OCI-LY7 (cell line): ENCODE data around the gene RCAN3. TPM values are rescaled to one million over a fixed set of nuclear protein-coding genes. Genes with fewer than 3 reads are reported as not detected.

Experiments
- BruUV-seq: library from RNA; stranded (reverse); fragments of 400-500 nt; replicated peaks from 2 replicates; lab custom pipeline; 2021; lab: Mats Ljungman, UMichigan
- CTCF ChIA-PET: fragments of 300-600 bp; sonication (Branson Sonifier 250); formaldehyde crosslinking; loops from one replicate; lab custom pipeline; 2022; ENCODE audit warnings: antibody characterized with exemption; ENCODE audit not compliant: unreplicated experiment; lab: Charles Lee
- POLR2A ChIA-PET: fragments of 300-600 bp; sonication (Branson Sonifier 250); formaldehyde crosslinking; loops from one replicate; lab custom pipeline; 2022; ENCODE audit warnings: antibody characterized with exemption; lab: Charles Lee
- DNase-seq: peaks from one replicate; pipeline ENCODE4 v3.0.0-alpha.2; 2015; ENCODE audit warnings: low spot score
- H2AFZ ChIP-seq: fragments of 200-600 bp; sonication (generic), shearing (Covaris generic); 2 replicates; pipeline ENCODE4 v1.6.1; 2014; ENCODE audit warnings: mild to moderate bottlenecking, antibody characterized with exemption, low read length, moderate library complexity
- H3K27ac ChIP-seq: fragments of 200-600 bp; sonication (generic); 2 replicates; pipeline ENCODE4 v1.5.1; 2014; ENCODE audit warnings: mixed run types, low read depth, mild to moderate bottlenecking, moderate library complexity, low read length, inconsistent platforms; ENCODE audit not compliant: poor library complexity, severe bottlenecking
- H3K36me3 ChIP-seq: fragments of 200-600 bp; sonication (generic); 2 replicates; pipeline ENCODE4 v1.6.1; 2014; ENCODE audit warnings: mild to moderate bottlenecking, antibody characterized with exemption, low read length, moderate library complexity, mixed read lengths; ENCODE audit not compliant: insufficient read depth
- H3K4me1 ChIP-seq: fragments of 200-600 bp; sonication (generic); 2 replicates; pipeline ENCODE4 v1.5.1; 2014; ENCODE audit warnings: mild to moderate bottlenecking, low read length; ENCODE audit not compliant: insufficient read depth, poor library complexity, severe bottlenecking
- H3K4me2 ChIP-seq: fragments of 200-600 bp; sonication (generic); 2 replicates; pipeline ENCODE4 v1.6.1; 2014; ENCODE audit warnings: mild to moderate bottlenecking, low read length
- H3K4me3 ChIP-seq: fragments of 200-600 bp; sonication (generic); 2 replicates; pipeline ENCODE4 v1.5.1; 2014; ENCODE audit warnings: mild to moderate bottlenecking, low read depth, low read length; ENCODE audit not compliant: poor library complexity, severe bottlenecking
- H3K79me2 ChIP-seq: fragments of 200-600 bp; sonication (generic); 2 replicates; pipeline ENCODE4 v1.6.1; 2016; ENCODE audit warnings: low read depth, mild to moderate bottlenecking, low read length, moderate library complexity, mixed read lengths; ENCODE audit not compliant: insufficient read depth
- H3K9me2 ChIP-seq: fragments of 200-600 bp; sonication (generic); 2 replicates; pipeline ENCODE4 v1.6.1; 2016; ENCODE audit warnings: mild to moderate bottlenecking, low read length, mixed read lengths; ENCODE audit not compliant: insufficient read depth
- H3K9me3 ChIP-seq: fragments of 200-600 bp; sonication (generic); 2 replicates; pipeline ENCODE4 v1.6.1; 2014; ENCODE audit warnings: mild to moderate bottlenecking, mixed run types, low read length, mixed read lengths
- H4K20me1 ChIP-seq: fragments of 200-600 bp; sonication (generic); 2 replicates; pipeline ENCODE4 v1.6.1; 2014; ENCODE audit warnings: mild to moderate bottlenecking, antibody characterized with exemption, low read length, moderate library complexity, mixed read lengths; ENCODE audit not compliant: insufficient read depth
- EZH2phosphoT487 ChIP-seq: fragments of 200-600 bp; sonication (generic); IDR thresholded peaks from 2 replicates; pipeline ENCODE4 v1.6.1; 2018; ENCODE audit warnings: low read depth, borderline replicate concordance, mild to moderate bottlenecking, mixed run types, antibody characterized with exemption, low read length, moderate library complexity, mixed read lengths
- intact Hi-C: fragments of 100-400 bp; cut with micrococcal nuclease; formaldehyde crosslinking; loops from one replicate; pipeline ENCODE4 v1.10.0; 2022; ENCODE audit not compliant: unreplicated experiment
- total RNA-seq, 2 experiments: library from RNA; depleted of rRNA in 1 of 2; stranded (reverse); fragments of >200 nt in 1 of 2; shearing (Covaris generic) in 1 of 2; gene quantifications; 2 replicates each; pipeline ENCODE4 v1.2.3, GENCODE V29; 2014 to 2022
- TF ChIP-seq, protein P1 (sequence below): fragments of 200-600 bp; sonication (generic); conservative IDR thresholded peaks from 2 replicates; pipeline ENCODE4 v1.5.1; 2014; ENCODE audit warnings: mild to moderate bottlenecking, antibody characterized with exemption, low read length, moderate library complexity, mixed read lengths

RCAN3 gene
- total RNA-seq, 2 experiments from 2014 or later, result 13.0 to 47.8 TPM

DNA sequence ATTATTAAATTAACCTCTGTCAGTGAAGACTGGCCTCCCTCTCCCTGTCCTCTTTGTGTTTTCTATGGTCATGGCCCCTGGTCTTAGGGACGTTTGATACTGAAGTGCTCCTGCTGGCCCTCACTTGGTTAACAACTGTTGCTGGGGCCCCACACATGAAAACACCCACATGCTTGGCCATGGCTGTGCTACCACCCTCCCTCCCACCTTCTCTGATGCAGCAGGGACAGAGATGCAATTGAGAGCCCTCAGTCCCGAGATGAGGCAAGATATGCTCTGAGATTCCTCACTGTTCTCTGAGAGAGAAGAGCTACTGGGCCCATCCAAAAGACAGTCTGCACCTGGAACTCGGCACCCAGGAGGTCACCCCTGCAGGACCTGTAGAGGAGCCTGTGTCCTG, 86.6 kb downstream of the RCAN3 start:
- no TSS peak for BruUV-seq
- no peak overlapping the region for H2AFZ ChIP-seq
- no peak for DNase-seq
- no peaks in the 10 kb centered on the region for H3K9me3 ChIP-seq
- H3K36me3 ChIP-seq, result no peaks in the 10 kb centered on the region
- ChIA-PET CTCF (interaction anchor here (0.5 kb wide), 1 partner anchor 429 kb away, joined by 4 read pairs; no protein-coding TSS in a partner anchor), POLR2A (interaction anchor here (1.0 kb wide), 1 partner anchor 24 kb away, joined by 5 read pairs; no protein-coding TSS in a partner anchor)
- no peaks in the 10 kb centered on the region for H3K9me2 ChIP-seq
- H4K20me1 ChIP-seq, result no peaks in the 10 kb centered on the region
- intact Hi-C loops, result loop anchor here (5.0 kb wide), 1 partner anchor 87 kb away; the partner anchor contains the start of gene RCAN3
- H3K4me1 ChIP-seq, result peaks cover 7% of the 10 kb centered on the region
- TF ChIP-seq, protein P1, sequence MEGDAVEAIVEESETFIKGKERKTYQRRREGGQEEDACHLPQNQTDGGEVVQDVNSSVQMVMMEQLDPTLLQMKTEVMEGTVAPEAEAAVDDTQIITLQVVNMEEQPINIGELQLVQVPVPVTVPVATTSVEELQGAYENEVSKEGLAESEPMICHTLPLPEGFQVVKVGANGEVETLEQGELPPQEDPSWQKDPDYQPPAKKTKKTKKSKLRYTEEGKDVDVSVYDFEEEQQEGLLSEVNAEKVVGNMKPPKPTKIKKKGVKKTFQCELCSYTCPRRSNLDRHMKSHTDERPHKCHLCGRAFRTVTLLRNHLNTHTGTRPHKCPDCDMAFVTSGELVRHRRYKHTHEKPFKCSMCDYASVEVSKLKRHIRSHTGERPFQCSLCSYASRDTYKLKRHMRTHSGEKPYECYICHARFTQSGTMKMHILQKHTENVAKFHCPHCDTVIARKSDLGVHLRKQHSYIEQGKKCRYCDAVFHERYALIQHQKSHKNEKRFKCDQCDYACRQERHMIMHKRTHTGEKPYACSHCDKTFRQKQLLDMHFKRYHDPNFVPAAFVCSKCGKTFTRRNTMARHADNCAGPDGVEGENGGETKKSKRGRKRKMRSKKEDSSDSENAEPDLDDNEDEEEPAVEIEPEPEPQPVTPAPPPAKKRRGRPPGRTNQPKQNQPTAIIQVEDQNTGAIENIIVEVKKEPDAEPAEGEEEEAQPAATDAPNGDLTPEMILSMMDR, result no peak
- TF ChIP-seq EZH2phosphoT487, result no peak
- H3K27ac ChIP-seq, result no peak overlapping the region
- H3K4me3 ChIP-seq, result no peak overlapping the region
- H3K4me2 ChIP-seq, result no peak overlapping the region
- no peaks in the 10 kb centered on the region for H3K79me2 ChIP-seq

Other genes with a start within 250 kb of the RCAN3 start
- 0.09 TPM in 1 of 2 replicates, not detected in the other for gene GRHL3, start 183.5 kb upstream of the RCAN3 start, total RNA-seq (2014; rRNA removed; shearing (Covaris generic))
- 0.35 and 0.65 TPM in 2 replicates for gene GRHL3, start 183.5 kb upstream of the RCAN3 start, total RNA-seq (2022)
- 5.1 and 5.3 TPM in 2 replicates for gene STPG1, start 89.1 kb upstream of the RCAN3 start, total RNA-seq (2014; rRNA removed; shearing (Covaris generic))
- 9.6 and 10.1 TPM in 2 replicates for gene STPG1, start 89.1 kb upstream of the RCAN3 start, total RNA-seq (2022)
- gene NIPAL3, start 87.0 kb upstream of the RCAN3 start, total RNA-seq (2014; rRNA removed; shearing (Covaris generic)), result 6.7 and 11.7 TPM in 2 replicates
- gene NIPAL3, start 87.0 kb upstream of the RCAN3 start, total RNA-seq (2022), result 25.3 and 26.8 TPM in 2 replicates
- 0.95 and 1.1 TPM in 2 replicates for gene NCMAP, start 53.3 kb downstream of the RCAN3 start, total RNA-seq (2014; rRNA removed; shearing (Covaris generic))
- 0.99 and 1.0 TPM in 2 replicates for gene NCMAP, start 53.3 kb downstream of the RCAN3 start, total RNA-seq (2022)
- 72.5 and 78.5 TPM in 2 replicates for gene SRRM1, start 140.5 kb downstream of the RCAN3 start, total RNA-seq (2014; rRNA removed; shearing (Covaris generic))
- gene SRRM1, start 140.5 kb downstream of the RCAN3 start, total RNA-seq (2022), result 251 and 258 TPM in 2 replicates
- gene CLIC4, start 242.6 kb downstream of the RCAN3 start, total RNA-seq (2014; rRNA removed; shearing (Covaris generic)), result 35.5 and 35.7 TPM in 2 replicates
- 113 and 116 TPM in 2 replicates for gene CLIC4, start 242.6 kb downstream of the RCAN3 start, total RNA-seq (2022)